GM12865 (cell line): Measurements from ENCODE around the gene CEBPG.

ENCODE experiments used
- DNase-seq: peaks from one replicate; pipeline ENCODE4 v3.0.0; 2010; ENCODE audit warnings: low read depth
- H3K4me3 ChIP-seq: 2 replicates; pipeline ENCODE4 v1.5.1; 2011; ENCODE audit warnings: mild to moderate bottlenecking, low read depth, low read length, control low read depth
- TF ChIP-seq, protein P1 (sequence below): IDR thresholded peaks from 2 replicates; pipeline ENCODE4 v1.5.1; 2011; ENCODE audit warnings: low read length, control low read depth, low read depth, inconsistent platforms; ENCODE audit not compliant: insufficient read depth; ENCODE audit errors: missing control alignments

Gene CEBPG

DNA sequence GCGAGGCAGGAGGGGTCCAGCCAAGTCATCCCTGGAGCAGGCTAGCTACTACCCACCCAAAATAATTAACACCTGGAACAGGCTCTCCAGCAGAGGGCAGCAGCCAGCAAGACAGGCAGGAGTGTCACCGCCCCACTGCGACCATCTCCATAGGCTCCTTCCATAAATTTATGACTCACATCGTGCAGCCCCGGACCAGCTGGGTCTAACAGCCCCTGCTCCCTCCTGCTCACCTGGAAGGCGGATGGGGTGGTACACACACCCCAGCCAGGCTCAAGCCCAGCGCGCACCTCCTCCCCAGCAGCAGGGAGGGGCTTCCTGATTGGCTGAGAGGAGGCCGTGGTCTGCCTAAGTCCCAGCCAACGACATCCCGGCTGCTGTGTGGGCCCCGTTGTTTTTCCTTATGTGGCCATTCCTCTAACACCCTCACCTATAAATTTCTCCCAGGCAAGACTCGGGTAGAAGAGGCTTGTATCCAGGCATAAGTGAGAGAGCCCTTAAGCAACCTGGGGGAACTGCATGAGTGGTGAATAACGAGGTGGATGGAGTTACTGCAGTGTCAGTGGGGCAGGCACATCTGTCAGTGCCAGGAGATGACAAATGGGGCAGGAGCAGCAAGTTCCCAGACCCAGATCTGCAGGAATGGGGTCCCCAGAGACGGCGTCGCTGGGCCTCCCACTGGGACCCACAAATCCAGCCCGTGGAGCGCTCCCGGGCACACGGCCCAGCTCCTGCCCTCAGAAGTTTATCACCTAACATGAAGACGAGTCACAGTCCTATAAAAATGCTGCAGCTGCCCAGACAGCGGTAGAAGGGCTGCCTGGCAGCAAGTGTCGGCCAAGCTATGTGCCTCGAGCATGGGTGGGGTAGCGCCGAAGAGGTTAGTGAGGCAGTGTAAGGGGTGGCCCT is 43.1 kb downstream of the CEBPG start:
- no peak overlapping the region for H3K4me3 ChIP-seq
- peak; percentile 66 for DNase-seq
- TF ChIP-seq, protein P1, sequence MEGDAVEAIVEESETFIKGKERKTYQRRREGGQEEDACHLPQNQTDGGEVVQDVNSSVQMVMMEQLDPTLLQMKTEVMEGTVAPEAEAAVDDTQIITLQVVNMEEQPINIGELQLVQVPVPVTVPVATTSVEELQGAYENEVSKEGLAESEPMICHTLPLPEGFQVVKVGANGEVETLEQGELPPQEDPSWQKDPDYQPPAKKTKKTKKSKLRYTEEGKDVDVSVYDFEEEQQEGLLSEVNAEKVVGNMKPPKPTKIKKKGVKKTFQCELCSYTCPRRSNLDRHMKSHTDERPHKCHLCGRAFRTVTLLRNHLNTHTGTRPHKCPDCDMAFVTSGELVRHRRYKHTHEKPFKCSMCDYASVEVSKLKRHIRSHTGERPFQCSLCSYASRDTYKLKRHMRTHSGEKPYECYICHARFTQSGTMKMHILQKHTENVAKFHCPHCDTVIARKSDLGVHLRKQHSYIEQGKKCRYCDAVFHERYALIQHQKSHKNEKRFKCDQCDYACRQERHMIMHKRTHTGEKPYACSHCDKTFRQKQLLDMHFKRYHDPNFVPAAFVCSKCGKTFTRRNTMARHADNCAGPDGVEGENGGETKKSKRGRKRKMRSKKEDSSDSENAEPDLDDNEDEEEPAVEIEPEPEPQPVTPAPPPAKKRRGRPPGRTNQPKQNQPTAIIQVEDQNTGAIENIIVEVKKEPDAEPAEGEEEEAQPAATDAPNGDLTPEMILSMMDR, result peak; percentile 68

DNA sequence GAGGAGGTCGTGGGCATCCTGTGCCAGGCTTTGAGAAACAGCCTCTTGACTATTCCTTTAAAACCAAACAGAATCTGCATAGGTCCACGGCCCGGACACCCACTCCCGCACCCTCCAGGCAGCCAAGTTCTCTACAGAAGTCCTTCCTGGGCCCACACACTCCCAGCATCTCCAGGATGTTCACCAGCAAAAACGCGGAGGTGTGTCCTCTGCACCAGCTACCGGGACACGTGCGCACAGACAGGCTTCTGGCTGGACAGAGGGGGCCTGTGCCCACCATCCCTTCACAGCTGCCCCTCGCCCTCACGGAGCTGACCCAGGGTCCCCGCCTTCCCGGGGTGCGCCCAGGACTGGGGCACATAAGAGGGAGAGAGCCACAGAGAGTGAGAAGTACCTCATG is 44.2 kb downstream of the CEBPG start:
- DNase-seq, result no peak
- H3K4me3 ChIP-seq, result no peak overlapping the region
- TF ChIP-seq, protein P1, result no peak

DNA sequence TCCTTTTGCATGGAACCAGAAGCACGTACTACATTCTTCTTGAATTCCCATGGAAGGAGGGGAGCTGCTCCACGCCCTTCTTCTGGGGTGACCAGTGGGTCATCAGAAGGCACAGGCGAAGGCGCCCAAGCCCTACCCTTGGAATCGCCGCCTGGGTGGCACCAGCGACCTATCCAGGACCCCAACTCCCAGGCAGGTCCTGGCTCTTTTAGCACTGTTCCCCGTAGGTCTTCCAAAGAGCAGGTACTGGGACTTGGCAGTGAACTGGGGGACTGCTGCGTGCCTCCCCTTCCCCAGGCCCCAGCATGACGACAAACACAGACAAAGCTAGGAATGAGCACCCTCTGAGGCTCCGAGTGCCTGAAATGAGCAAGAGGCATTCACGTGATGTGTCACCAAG is 45.0 kb downstream of the CEBPG start:
- H3K4me3 ChIP-seq, result no peak overlapping the region
- DNase-seq, result no peak
- TF ChIP-seq, protein P1, result no peak

DNA sequence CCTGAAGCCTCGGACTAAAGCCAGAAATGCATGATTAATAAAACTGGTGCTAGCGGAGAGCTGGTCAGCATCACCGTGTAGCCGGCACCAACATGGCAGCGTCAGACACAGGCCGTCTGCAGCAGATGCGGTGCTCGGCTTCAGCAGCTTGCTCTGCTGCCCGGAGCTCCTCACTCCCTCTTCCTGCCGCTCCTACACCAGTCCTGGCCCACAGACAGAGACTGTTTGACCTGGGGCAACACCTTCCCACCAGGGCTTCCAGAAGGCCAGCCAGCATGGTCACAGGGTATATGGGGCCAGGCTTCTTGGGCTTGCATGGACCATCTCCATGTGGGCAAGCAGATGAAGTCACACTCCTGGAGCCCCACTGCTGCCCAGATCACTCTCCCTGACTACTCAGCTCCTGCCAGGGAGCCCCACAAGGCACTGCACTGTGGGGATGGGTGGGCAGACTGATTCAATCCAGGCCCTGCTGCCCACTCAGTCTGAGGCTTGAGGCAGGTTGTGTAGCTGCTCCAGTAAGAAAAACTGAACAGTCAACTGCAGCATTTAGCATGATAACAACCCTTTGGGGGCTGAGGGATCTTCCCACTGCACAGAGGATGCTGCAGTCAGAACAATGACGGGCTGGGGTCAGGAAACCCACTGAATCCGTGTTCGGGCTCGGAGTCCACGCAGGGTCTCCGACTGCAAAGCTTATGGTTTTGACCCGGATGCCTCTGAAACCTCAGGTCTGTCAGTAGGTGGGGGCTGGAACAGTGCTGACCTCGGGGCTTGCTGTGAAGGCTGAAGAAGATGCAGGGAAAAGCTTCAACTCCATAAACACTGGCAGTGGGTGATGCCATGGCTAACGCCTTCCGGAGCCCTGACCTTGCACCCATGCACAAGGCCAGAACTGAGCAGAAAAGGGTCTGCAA is 45.6 kb downstream of the CEBPG start:
- H3K4me3 ChIP-seq, result no peak overlapping the region
- no peak for DNase-seq
- TF ChIP-seq, protein P1, result no peak

DNA sequence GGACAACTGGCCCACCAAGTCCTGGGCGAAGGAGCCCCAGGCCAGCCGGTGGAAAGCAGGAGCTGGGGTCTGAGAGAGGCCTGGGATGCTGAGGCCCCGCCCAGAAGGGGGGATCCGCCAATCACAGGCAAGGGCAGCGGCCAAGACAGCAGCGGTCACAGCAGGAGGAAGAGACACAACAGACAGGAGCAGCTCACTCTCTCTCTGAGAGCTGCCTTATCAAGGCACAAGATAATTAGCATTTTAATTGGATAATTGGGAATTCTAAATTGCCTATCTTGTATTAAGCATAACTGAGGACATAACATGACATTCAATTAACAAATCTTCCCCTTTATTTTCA is 46.2 kb downstream of the CEBPG start:
- TF ChIP-seq, protein P1, result no peak
- no peak overlapping the region for H3K4me3 ChIP-seq
- DNase-seq, result no peak

DNA sequence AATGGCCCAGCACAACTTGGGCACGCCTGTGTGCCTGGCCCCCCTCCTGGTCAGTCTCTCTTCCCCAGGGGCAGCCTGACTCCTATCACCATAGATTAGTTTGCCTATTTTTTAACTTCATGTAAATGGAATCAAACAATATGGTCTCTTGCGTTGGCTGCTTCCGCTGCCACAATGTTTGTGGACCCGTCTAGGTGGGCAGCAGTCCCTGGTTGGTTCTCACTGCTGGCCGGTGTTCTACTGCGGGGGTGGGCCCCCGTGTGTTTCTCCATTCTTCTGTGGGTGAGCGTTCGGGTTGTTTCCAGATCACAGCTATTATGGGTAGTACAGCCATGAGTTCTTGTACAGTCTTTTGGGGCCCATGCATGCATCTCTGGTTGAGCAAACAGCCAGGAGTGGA is 47.3 kb downstream of the CEBPG start:
- no peak overlapping the region for H3K4me3 ChIP-seq
- TF ChIP-seq, protein P1, result no peak
- no peak for DNase-seq
